Mesothelial cell of epicardium (in vitro differentiated cells): ENCODE results near the gene SERPINA4. TPM values are rescaled to one million over a fixed set of nuclear protein-coding genes. Genes with fewer than 3 reads are reported as not detected.

Experiments used
- DNase-seq, 2 experiments: peaks; one replicate each; pipeline ENCODE4 v3.0.0; 2021; ENCODE audit warnings: low spot score in 2 of 2; ENCODE audit not compliant: unreplicated experiment in 2 of 2
- H3K27ac Mint-ChIP-seq: 2 replicates; pipeline ENCODE4 v1.8.0; 2021; ENCODE audit warnings: mixed read lengths
- H3K27me3 Mint-ChIP-seq: 2 replicates; pipeline ENCODE4 v1.8.0; 2021; ENCODE audit warnings: low read depth, mixed read lengths
- H3K36me3 Mint-ChIP-seq: 2 replicates; pipeline ENCODE4 v1.8.0; 2021; ENCODE audit warnings: mixed read lengths
- H3K4me1 Mint-ChIP-seq: 2 replicates; pipeline ENCODE4 v1.8.0; 2021; ENCODE audit warnings: mixed read lengths
- H3K4me3 Mint-ChIP-seq: 2 replicates; pipeline ENCODE4 v1.8.0; 2021; ENCODE audit warnings: mild to moderate bottlenecking, moderate library complexity, mixed read lengths
- H3K9me3 Mint-ChIP-seq: 2 replicates; pipeline ENCODE4 v1.8.0; 2021; ENCODE audit warnings: mixed read lengths
- CTCF ChIP-seq: fragments of 200-600 bp; sonication (generic); IDR thresholded peaks from one replicate; pipeline ENCODE4 v1.5.0; 2021; ENCODE audit warnings: antibody characterized with exemption; ENCODE audit not compliant: unreplicated experiment
- total RNA-seq: library from RNA; stranded (reverse); gene quantifications from 3 replicates; pipeline ENCODE4 v1.2.1, GENCODE V29; 2021

The SERPINA4 gene
- total RNA-seq, 1 donor from 2014 or later, result not detected

GRCh38 chr14:94548131-94548998 is 12.9 kb upstream of the SERPINA4 start:
- DNase-seq, result peak in 1 of 2 experiments; percentile 21
- Mint-ChIP-seq H3K36me3 (no peaks in the 10 kb centered on the region), H3K4me1 (no peaks in the 10 kb centered on the region), H3K27me3 (peaks cover 39% of the 10 kb centered on the region), H3K4me3 (no peak overlapping the region), H3K27ac (no peak overlapping the region), H3K9me3 (peaks cover 12% of the 10 kb centered on the region)
- TF ChIP-seq CTCF, result no peak

DNA sequence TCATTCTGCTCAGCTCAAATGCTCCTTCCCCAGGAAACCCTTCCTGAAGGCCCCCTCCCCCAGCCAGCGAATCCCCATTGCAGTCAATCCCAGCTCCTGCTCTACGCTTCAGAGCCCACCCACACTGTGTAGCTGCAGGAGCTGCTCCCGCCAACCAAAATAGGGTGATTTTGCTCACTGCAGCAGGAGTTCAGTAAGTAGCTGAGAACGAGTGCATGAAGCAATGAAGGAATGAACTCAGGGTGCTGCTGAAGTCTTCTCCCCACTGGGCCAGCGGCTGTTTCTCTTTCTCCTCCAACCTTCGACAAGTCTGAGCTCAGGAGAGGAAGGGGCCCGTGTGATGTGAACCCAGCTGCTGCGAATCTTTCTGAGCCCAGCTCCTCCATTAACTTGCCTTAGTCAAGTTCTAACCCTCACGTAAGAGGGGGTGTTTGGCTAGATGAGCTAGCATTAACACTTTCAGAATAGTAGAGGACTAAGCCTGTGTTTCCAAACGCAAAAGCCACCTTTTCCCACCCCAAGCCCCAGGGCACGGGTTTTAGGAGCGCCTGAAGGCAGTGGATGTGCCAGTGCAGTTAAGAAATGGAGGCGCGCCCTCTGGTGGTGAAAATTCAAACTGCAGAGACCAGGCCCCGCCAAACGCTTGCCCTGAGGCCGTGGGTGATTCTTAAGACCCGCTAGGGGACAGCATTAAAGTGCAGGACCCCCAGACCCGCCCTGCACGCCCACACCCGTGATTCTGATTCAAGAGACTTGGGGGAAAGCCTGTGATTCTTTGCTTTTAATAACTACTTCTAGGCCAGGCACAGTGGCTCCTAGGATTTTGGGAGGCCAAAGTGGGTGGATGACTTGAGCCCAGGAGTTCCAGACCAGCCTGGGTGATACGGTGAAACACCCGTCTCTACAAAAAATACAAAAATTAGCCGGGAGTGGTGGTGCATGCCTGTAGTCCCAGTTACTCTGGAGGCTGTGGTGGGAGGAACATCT is 11.9 kb upstream of the SERPINA4 start:
- Mint-ChIP-seq H3K27me3 (peaks cover 41% of the 10 kb centered on the region), H3K4me1 (no peaks in the 10 kb centered on the region), H3K27ac (no peak overlapping the region), H3K36me3 (no peaks in the 10 kb centered on the region), H3K4me3 (no peak overlapping the region), H3K9me3 (peaks cover 20% of the 10 kb centered on the region)
- peak; percentile 59 to 86 for DNase-seq
- peak; percentile 97 for TF ChIP-seq CTCF

GRCh38 chr14:94550041-94550440 is 11.2 kb upstream of the SERPINA4 start:
- H3K27ac Mint-ChIP-seq, result no peak overlapping the region
- DNase-seq, result peak in 1 of 2 experiments; percentile 26
- H3K9me3 Mint-ChIP-seq, result peaks cover 27% of the 10 kb centered on the region
- no peak for TF ChIP-seq CTCF
- no peaks in the 10 kb centered on the region for H3K36me3 Mint-ChIP-seq
- no peak overlapping the region for H3K4me3 Mint-ChIP-seq
- H3K4me1 Mint-ChIP-seq, result no peaks in the 10 kb centered on the region
- peaks cover 48% of the 10 kb centered on the region for H3K27me3 Mint-ChIP-seq

- Mint-ChIP-seq H3K4me3 (no peak overlapping the region), H3K9me3 (peaks cover 40% of the 10 kb centered on the region), H3K27ac (no peak overlapping the region), H3K36me3 (no peaks in the 10 kb centered on the region), H3K27me3 (peaks cover 52% of the 10 kb centered on the region), H3K4me1 (no peaks in the 10 kb centered on the region)
- DNase-seq, result no peak
- no peak for TF ChIP-seq CTCF
These were observed 5.3 kb upstream of the SERPINA4 start for GRCh38 chr14:94555991-94556390.

DNA sequence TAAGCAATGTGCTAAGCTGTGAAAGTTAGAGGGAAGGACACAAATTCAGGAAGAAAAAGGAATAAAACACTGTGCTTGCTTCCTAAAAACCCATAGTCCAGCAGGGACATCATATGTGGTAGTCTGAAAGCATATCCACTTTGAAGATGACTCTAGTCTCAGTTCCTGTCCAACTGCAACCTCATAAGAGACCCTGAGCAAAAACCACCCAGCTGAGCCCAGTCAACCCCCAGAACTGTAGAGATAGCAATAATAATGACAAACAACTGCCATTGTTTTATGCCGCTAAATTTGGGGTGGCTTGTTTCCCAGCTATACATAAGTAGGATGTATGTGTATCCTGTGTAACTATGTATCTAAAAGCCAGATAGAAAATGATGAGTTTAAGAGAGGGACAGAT is 3.9 kb upstream of the SERPINA4 start:
- peaks cover 38% of the 10 kb centered on the region for H3K9me3 Mint-ChIP-seq
- no peak for DNase-seq
- peaks cover 42% of the 10 kb centered on the region for H3K27me3 Mint-ChIP-seq
- no peak overlapping the region for H3K4me3 Mint-ChIP-seq
- no peak overlapping the region for H3K27ac Mint-ChIP-seq
- no peak for TF ChIP-seq CTCF
- H3K36me3 Mint-ChIP-seq, result no peaks in the 10 kb centered on the region
- H3K4me1 Mint-ChIP-seq, result no peaks in the 10 kb centered on the region
